IMR-90 (cell line): ENCODE results near the gene NOP14. TPM values are rescaled to one million over a fixed set of nuclear protein-coding genes. Genes with fewer than 3 reads are reported as not detected.

Experiments used
- ATAC-seq: fragments of 200-7000 bp; cut with Tn5 transposase; 2 replicates; pipeline ENCODE4 v1.9.1; 2020; ENCODE audit warnings: low read depth, mild to moderate bottlenecking, moderate library complexity
- BruUV-seq: library from RNA; stranded (reverse); fragments of 400-500 nt; replicated peaks from 2 replicates; lab custom pipeline; 2021; lab: Mats Ljungman, UMichigan
- CTCF ChIA-PET: fragments of 300-600 bp; formaldehyde crosslinking; extraction: SDS; loops from one replicate; lab custom pipeline; 2021; ENCODE audit warnings: antibody characterized with exemption; lab: Yijun Ruan, JAX
- POLR2A ChIA-PET: fragments of 300-600 bp; sonication (Branson Sonifier 250); formaldehyde crosslinking; loops from one replicate; lab custom pipeline; 2022; ENCODE audit warnings: antibody characterized with exemption; ENCODE audit not compliant: unreplicated experiment; lab: Charles Lee
- DNase-seq: peaks from one replicate; pipeline ENCODE4 v3.0.0; 2013
- H2AFZ ChIP-seq: replicated peaks from 2 replicates; pipeline ENCODE3; 2013; ENCODE audit warnings: low read length, mild to moderate bottlenecking; ENCODE audit not compliant: poor library complexity
- H2AK5ac ChIP-seq: 2 replicates; pipeline ENCODE4 v1.6.1; 2013; ENCODE audit warnings: low read depth, low read length, inconsistent platforms
- H2AK9ac ChIP-seq: replicated peaks from 2 replicates; pipeline ENCODE3; 2013; ENCODE audit warnings: mild to moderate bottlenecking, low read depth, low read length, moderate library complexity; ENCODE audit not compliant: poor library complexity
- H2BK120ac ChIP-seq: 2 replicates; pipeline ENCODE4 v1.6.1; 2013; ENCODE audit warnings: low read depth, low read length, inconsistent platforms
- H2BK15ac ChIP-seq: 3 replicates; pipeline ENCODE4 v1.6.1; 2013; ENCODE audit warnings: low read depth, low read length, inconsistent platforms
- H2BK20ac ChIP-seq: 2 replicates; pipeline ENCODE4 v1.6.1; 2013; ENCODE audit warnings: low read depth, mild to moderate bottlenecking, inconsistent platforms, low read length, moderate library complexity
- H2BK5ac ChIP-seq: 2 replicates; pipeline ENCODE4 v1.6.1; 2013; ENCODE audit warnings: mild to moderate bottlenecking, low read depth, low read length, inconsistent platforms; ENCODE audit not compliant: poor library complexity, severe bottlenecking
- H3K14ac ChIP-seq: replicated peaks from 2 replicates; pipeline ENCODE4 v1.6.1; 2013; ENCODE audit warnings: low read depth, low read length, inconsistent platforms
- H3K18ac ChIP-seq: 2 replicates; pipeline ENCODE4 v1.6.1; 2013; ENCODE audit warnings: low read depth, low read length, control low read depth
- H3K23ac ChIP-seq: 2 replicates; pipeline ENCODE4 v1.6.1; 2013; ENCODE audit warnings: low read depth, low read length, inconsistent platforms
- H3K27ac ChIP-seq: 2 replicates; pipeline ENCODE4 v1.5.1; 2013; ENCODE audit warnings: mild to moderate bottlenecking, control low read depth, low read length; ENCODE audit not compliant: insufficient read depth
- H3K27me3 ChIP-seq: 2 replicates; pipeline ENCODE4 v1.6.1; 2013; ENCODE audit warnings: low read length; ENCODE audit not compliant: control insufficient read depth, insufficient read depth
- H3K36me3 ChIP-seq: 2 replicates; pipeline ENCODE4 v1.6.1; 2013; ENCODE audit warnings: low read length, mixed read lengths; ENCODE audit not compliant: control insufficient read depth, insufficient read depth
- H3K4ac ChIP-seq: 2 replicates; pipeline ENCODE4 v1.6.1; 2013; ENCODE audit warnings: low read depth, low read length, inconsistent platforms
- H3K4me1 ChIP-seq: 2 replicates; pipeline ENCODE4 v1.6.1; 2013; ENCODE audit warnings: low read length, mixed read lengths; ENCODE audit not compliant: control insufficient read depth, insufficient read depth
- H3K4me2 ChIP-seq: 2 replicates; pipeline ENCODE4 v1.6.1; 2013; ENCODE audit warnings: low read depth, mild to moderate bottlenecking, control low read depth, low read length, moderate library complexity
- H3K4me3 ChIP-seq: 2 replicates; pipeline ENCODE4 v1.5.1; 2013; ENCODE audit warnings: low read depth, mild to moderate bottlenecking, control low read depth, low read length, moderate library complexity; ENCODE audit not compliant: insufficient read depth
- H3K56ac ChIP-seq: 2 replicates; pipeline ENCODE4 v1.6.1; 2013; ENCODE audit warnings: low read length, inconsistent platforms; ENCODE audit not compliant: insufficient read depth; ENCODE audit errors: extremely low read depth
- H3K79me1 ChIP-seq, 2 experiments: 2 replicates each; pipeline ENCODE4 v1.6.1; 2013; ENCODE audit warnings: low read length in 2 of 2, inconsistent platforms in 1 of 2, low read depth in 1 of 2
- H3K9ac ChIP-seq: 2 replicates; pipeline ENCODE4 v1.6.1; 2013; ENCODE audit warnings: low read depth, low read length, control low read depth
- H3K9me1 ChIP-seq: 2 replicates; pipeline ENCODE4 v1.6.1; 2013; ENCODE audit warnings: low read length, inconsistent platforms; ENCODE audit not compliant: insufficient read depth
- H3K9me3 ChIP-seq: 2 replicates; pipeline ENCODE4 v1.6.1; 2013; ENCODE audit warnings: low read length; ENCODE audit not compliant: control insufficient read depth, insufficient read depth
- H4K20me1 ChIP-seq: 2 replicates; pipeline ENCODE4 v1.6.1; 2013; ENCODE audit warnings: low read length, inconsistent platforms; ENCODE audit not compliant: insufficient read depth
- H4K5ac ChIP-seq: 2 replicates; pipeline ENCODE4 v1.6.1; 2013; ENCODE audit warnings: mild to moderate bottlenecking, low read depth, low read length, control low read depth
- H4K8ac ChIP-seq, 2 experiments: 2 replicates each; pipeline ENCODE4 v1.6.1; 2013; ENCODE audit warnings: low read depth in 2 of 2, low read length in 2 of 2, control low read depth in 1 of 2, inconsistent platforms in 1 of 2
- H4K91ac ChIP-seq: 2 replicates; pipeline ENCODE4 v1.6.1; 2013; ENCODE audit warnings: low read depth, low read length, inconsistent platforms; ENCODE audit not compliant: insufficient read depth
- BHLHE40 ChIP-seq: fragments of 150-350 bp; IDR thresholded peaks from 2 replicates; pipeline ENCODE4 v1.6.1; 2016; ENCODE audit warnings: mild to moderate bottlenecking, low read depth, low read length
- CEBPB ChIP-seq: IDR thresholded peaks from 2 replicates; pipeline ENCODE4 v1.6.1; 2012; ENCODE audit warnings: low read depth, low read length, improper control_type of control experiment
- CHD1 ChIP-seq: IDR thresholded peaks from 2 replicates; pipeline ENCODE4 v1.6.1; 2012; ENCODE audit warnings: low read depth, low read length, improper control_type of control experiment
- CTCF ChIP-seq: conservative IDR thresholded peaks from 2 replicates; pipeline ENCODE4 v1.5.1; 2012; ENCODE audit warnings: mild to moderate bottlenecking, low read depth, low read length, improper control_type of control experiment
- ELK1 ChIP-seq: fragments of 150-350 bp; IDR thresholded peaks from 2 replicates; pipeline ENCODE4 v1.6.1; 2016; ENCODE audit warnings: low read depth, mild to moderate bottlenecking, low read length, moderate library complexity, borderline replicate concordance
- FOS ChIP-seq: fragments of 150-350 bp; IDR thresholded peaks from 2 replicates; pipeline ENCODE4 v1.6.1; 2016; ENCODE audit warnings: low read depth, low read length
- MAFK ChIP-seq: IDR thresholded peaks from 2 replicates; pipeline ENCODE4 v1.6.1; 2012; ENCODE audit warnings: low read depth, low read length, improper control_type of control experiment
- MAZ ChIP-seq: IDR thresholded peaks from 2 replicates; pipeline ENCODE4 v1.6.1; 2012; ENCODE audit warnings: low read depth, mild to moderate bottlenecking, low read length, improper control_type of control experiment, moderate library complexity, borderline replicate concordance
- MXI1 ChIP-seq: IDR thresholded peaks from 2 replicates; pipeline ENCODE4 v1.6.1; 2012; ENCODE audit warnings: low read depth, mild to moderate bottlenecking, low read length, moderate library complexity, borderline replicate concordance
- POLR2A ChIP-seq: IDR thresholded peaks from 2 replicates; pipeline ENCODE4 v1.6.1; 2012; ENCODE audit warnings: mild to moderate bottlenecking, low read depth, low read length
- RCOR1 ChIP-seq: IDR thresholded peaks from 2 replicates; pipeline ENCODE4 v1.6.1; 2012; ENCODE audit warnings: mild to moderate bottlenecking, low read length, improper control_type of control experiment; ENCODE audit not compliant: insufficient replicate concordance
- RFX5 ChIP-seq: IDR thresholded peaks from 2 replicates; pipeline ENCODE4 v1.8.0; 2012; ENCODE audit warnings: low read depth, mild to moderate bottlenecking, low read length, moderate library complexity
- SMC3 ChIP-seq: fragments of 150-350 bp; IDR thresholded peaks from 2 replicates; pipeline ENCODE4 v1.6.1; 2016; ENCODE audit warnings: low read depth, mild to moderate bottlenecking, antibody characterized with exemption, low read length, moderate library complexity
- WGBS, 2 experiments: methylation state at CpG; one replicate each; pipeline versions ENCODE4 v1.1.5 to v1.1.7; 2013; ENCODE audit warnings: missing lambda C conversion rate in 2 of 2; ENCODE audit not compliant: insufficient read length in 1 of 2; ENCODE audit errors: extremely low coverage in 2 of 2; 5-methylcytosine and 5-hydroxymethylcytosine counted together
- dilution Hi-C: fragments of 300-500 bp; cut with HindIII; formaldehyde crosslinking; loops from one replicate; pipeline ENCODE4 v1.14.3; 2018; ENCODE audit warnings: low sequenced_read_pairs; ENCODE audit not compliant: unreplicated experiment
- in situ Hi-C: fragments of 300-500 bp; cut with MboI; formaldehyde crosslinking; loops from 3 replicates; pipeline ENCODE4 v1.14.3; 2019; ENCODE audit warnings: low sequenced_read_pairs, inconsistent platforms, mixed read lengths
- intact Hi-C: fragments of 100-400 bp; cut with micrococcal nuclease; formaldehyde crosslinking; loops from 2 replicates; pipeline ENCODE4 v1.10.0; 2022
- polyA plus RNA-seq, 3 experiments: library from polyadenylated mRNA; depleted of rRNA; stranded (reverse); fragments of >200 nt; gene quantifications; 2 replicates each; pipeline ENCODE4 v1.2.3, GENCODE V29; 2012; ENCODE audit warnings: low replicate concordance in 1 of 3
- total RNA-seq: library from RNA; depleted of rRNA; stranded (reverse); fragments of >200 nt; gene quantifications from 2 replicates; pipeline ENCODE4 v1.2.3, GENCODE V29; 2012

NOP14 gene
- total and polyA plus RNA-seq, 2 of the 4 experiments (the other 2 are of a cell fraction), result 10.9 to 12.6 TPM

- H3K4me3 ChIP-seq, result no peak overlapping the region
- peaks cover 8 to 45% of the 10 kb centered on the region in 2 experiments; a peak in 3 of 4 replicates for H3K79me1 ChIP-seq
- intact Hi-C loops (no loop called here), dilution Hi-C loops (no loop called here), in situ Hi-C loops (no loop called here)
- H3K9me1 ChIP-seq, result peaks cover 6% of the 10 kb centered on the region; the same call in 1 of the 2 replicates
- H3K36me3 ChIP-seq, result peaks cover 74% of the 10 kb centered on the region
- no peak overlapping the region for H2BK120ac ChIP-seq
- no peak overlapping the region for H4K91ac ChIP-seq
- H4K20me1 ChIP-seq, result peaks cover 24% of the 10 kb centered on the region
- no peak overlapping the region for H2AK5ac ChIP-seq
- H3K27me3 ChIP-seq, result no peaks in the 10 kb centered on the region
- no peak overlapping the region for H2AK9ac ChIP-seq
- no peak overlapping the region for H3K4ac ChIP-seq
- no peak overlapping the region for H2BK15ac ChIP-seq
- H3K18ac ChIP-seq, result no peak overlapping the region
- no peak overlapping the region for H4K8ac ChIP-seq
- WGBS, 2 experiments, result 91% methylated on average over 12 of the region's 30 CpGs; no CpG with 5 or more reads in 1 of the 2 experiments
- TF ChIP-seq CHD1, result no peak
- no peak for TF ChIP-seq RCOR1
- no peak for TF ChIP-seq BHLHE40
- no peak for TF ChIP-seq ELK1
- no peak for TF ChIP-seq SMC3
- no peak for TF ChIP-seq MAZ
- no peak for TF ChIP-seq CEBPB
- no peak for TF ChIP-seq CTCF
- no peak for TF ChIP-seq MXI1
- TF ChIP-seq POLR2A, result no peak
- TF ChIP-seq FOS, result no peak
- TF ChIP-seq RFX5, result no peak
- no peak for TF ChIP-seq MAFK
- H3K27ac ChIP-seq, result no peak overlapping the region
- BruUV-seq, result no TSS peak
- H3K9ac ChIP-seq, result no peak overlapping the region
- H3K56ac ChIP-seq, result no peak overlapping the region
- no peak for ATAC-seq
- no peak overlapping the region for H2BK20ac ChIP-seq
- no peaks in the 10 kb centered on the region for H3K9me3 ChIP-seq
- H3K4me2 ChIP-seq, result no peak overlapping the region
- no peak overlapping the region for H4K5ac ChIP-seq
- CTCF ChIA-PET, result no interaction called here
- no peak overlapping the region for H3K14ac ChIP-seq
- no peak overlapping the region for H3K23ac ChIP-seq
- H2BK5ac ChIP-seq, result no peak overlapping the region
- DNase-seq, result no peak
- no peak overlapping the region for H2AFZ ChIP-seq
- no peaks in the 10 kb centered on the region for H3K4me1 ChIP-seq
- POLR2A ChIA-PET, result no interaction called here
Measured at GRCh38 chr4:2944586-2945526, 18.4 kb downstream of the NOP14 start.
